CD4-positive, alpha-beta T cell treated with Interleukin-4 for 4 hours (primary cell): ENCODE data around the gene TRAPPC5.

Experiments used
- DNase-seq: peaks from one replicate; pipeline ENCODE4 v3.0.0-alpha.2; 2020

Gene TRAPPC5

GRCh38 chr19:7701654-7702457 is 21.2 kb downstream of the TRAPPC5 start, which contains the start of gene FCER2:
Gene FCER2 (minus strand): TSS chr19:7702131. CDS start chr19:7699760, 2,371 bp downstream.
- no peak for DNase-seq

- DNase-seq: no peak
These were observed 22.7 kb downstream of the TRAPPC5 start for GRCh38 chr19:7703332-7703731.

- DNase-seq: no peak
These were observed 23.8 kb downstream of the TRAPPC5 start for GRCh38 chr19:7704280-7705060.

- peak; percentile 87 for DNase-seq
These were observed 25.0 kb downstream of the TRAPPC5 start for GRCh38 chr19:7705387-7706187.

- DNase-seq: no peak
These were observed 25.7 kb downstream of the TRAPPC5 start for GRCh38 chr19:7706188-7706954.

GRCh38 chr19:7706955-7707456 is 26.4 kb downstream of the TRAPPC5 start:
- DNase-seq: no peak

GRCh38 chr19:7709932-7710460 is 29.4 kb downstream of the TRAPPC5 start:
- DNase-seq: no peak

GRCh38 chr19:7710616-7711015 is 30.0 kb downstream of the TRAPPC5 start:
- no peak for DNase-seq

- no peak for DNase-seq
These were observed 35.0 kb downstream of the TRAPPC5 start for GRCh38 chr19:7715671-7716070.

- no peak for DNase-seq
These were observed 36.1 kb downstream of the TRAPPC5 start for GRCh38 chr19:7716762-7717161.

GRCh38 chr19:7718668-7719067 is 38.0 kb downstream of the TRAPPC5 start:
- DNase-seq: no peak

- DNase-seq: no peak
These were observed 39.7 kb downstream of the TRAPPC5 start for GRCh38 chr19:7720351-7720750.

GRCh38 chr19:7722231-7722651 is 41.6 kb downstream of the TRAPPC5 start:
- DNase-seq: no peak

- no peak for DNase-seq
These were observed 45.2 kb downstream of the TRAPPC5 start for GRCh38 chr19:7725791-7726190.

GRCh38 chr19:7729211-7729610 is 48.6 kb downstream of the TRAPPC5 start:
- DNase-seq: no peak

- no peak for DNase-seq
These were observed 49.2 kb downstream of the TRAPPC5 start for GRCh38 chr19:7729831-7730285.

GRCh38 chr19:7730286-7731217 is 49.9 kb downstream of the TRAPPC5 start:
- DNase-seq: no peak

GRCh38 chr19:7731218-7731595 is 50.6 kb downstream of the TRAPPC5 start:
- DNase-seq: no peak

- DNase-seq: no peak
These were observed 51.0 kb downstream of the TRAPPC5 start for GRCh38 chr19:7731615-7732014.

GRCh38 chr19:7732045-7732444 is 51.4 kb downstream of the TRAPPC5 start, which contains the start of gene CLEC4G:
Gene CLEC4G (minus strand): TSS chr19:7732110. CDS start chr19:7732102, 8 bp downstream.
- DNase-seq: no peak

- DNase-seq: no peak
These were observed 52.7 kb downstream of the TRAPPC5 start for GRCh38 chr19:7733376-7733775.
